HepG2 (cell line): ENCODE results near the gene RASSF7.

Source experiments
- HIVEP1 ChIP-seq: sonication (generic); formaldehyde crosslinking; IDR thresholded peaks from 2 replicates; pipeline ENCODE4 v1.4.0; 2020; ENCODE audit warnings: mild to moderate bottlenecking, missing genetic modification reagents
- MAFK ChIP-seq, 2 experiments: IDR thresholded peaks in 1 of 2; conservative IDR thresholded peaks in 1 of 2; 2 replicates each; pipeline ENCODE4 v1.6.1; 2011; ENCODE audit warnings: improper control_type of control experiment in 2 of 2, low read length in 2 of 2
- MAX ChIP-seq: IDR thresholded peaks from 2 replicates; pipeline ENCODE4 v1.6.1; 2012; ENCODE audit warnings: inconsistent platforms
- NFE2L2 ChIP-seq: fragments of 150-350 bp; IDR thresholded peaks from 2 replicates; pipeline ENCODE4 v1.6.1; 2014; ENCODE audit warnings: low read length
- PATZ1 ChIP-seq: sonication (generic); formaldehyde crosslinking; IDR thresholded peaks from 2 replicates; pipeline ENCODE4 v1.4.0; 2020; ENCODE audit warnings: missing genetic modification reagents
- ZNF331 ChIP-seq: sonication (generic); formaldehyde crosslinking; IDR thresholded peaks from 2 replicates; pipeline ENCODE4 v1.4.0; 2020; ENCODE audit warnings: missing genetic modification reagents
- ZNF773 ChIP-seq: sonication (generic); formaldehyde crosslinking; IDR thresholded peaks from 2 replicates; pipeline ENCODE4 v1.4.0; 2020; ENCODE audit warnings: missing genetic modification reagents, borderline replicate concordance
- TF ChIP-seq, protein P1 (sequence below): sonication (generic); formaldehyde crosslinking; IDR thresholded peaks from 2 replicates; pipeline ENCODE4 v1.5.0; 2020; ENCODE audit warnings: mild to moderate bottlenecking, missing genetic modification reagents, moderate library complexity

GRCh38 chr11:581342-581741 lies 20.6 kb downstream of the RASSF7 start:
- TF ChIP-seq NFE2L2 (no peak), ZNF773 (CRISPR knock-in tag) (no peak), MAX (no peak), ZNF331 (CRISPR knock-in tag) (no peak), HIVEP1 (no peak), MAFK (conservative IDR thresholded peaks at IDR 0.05 in 1 of 2, IDR thresholded peaks at IDR 0.05 in 1 of 2; ENCODE audit: low read length in 2 of 2) (no peak), PATZ1 (no peak)
- TF ChIP-seq, protein P1, sequence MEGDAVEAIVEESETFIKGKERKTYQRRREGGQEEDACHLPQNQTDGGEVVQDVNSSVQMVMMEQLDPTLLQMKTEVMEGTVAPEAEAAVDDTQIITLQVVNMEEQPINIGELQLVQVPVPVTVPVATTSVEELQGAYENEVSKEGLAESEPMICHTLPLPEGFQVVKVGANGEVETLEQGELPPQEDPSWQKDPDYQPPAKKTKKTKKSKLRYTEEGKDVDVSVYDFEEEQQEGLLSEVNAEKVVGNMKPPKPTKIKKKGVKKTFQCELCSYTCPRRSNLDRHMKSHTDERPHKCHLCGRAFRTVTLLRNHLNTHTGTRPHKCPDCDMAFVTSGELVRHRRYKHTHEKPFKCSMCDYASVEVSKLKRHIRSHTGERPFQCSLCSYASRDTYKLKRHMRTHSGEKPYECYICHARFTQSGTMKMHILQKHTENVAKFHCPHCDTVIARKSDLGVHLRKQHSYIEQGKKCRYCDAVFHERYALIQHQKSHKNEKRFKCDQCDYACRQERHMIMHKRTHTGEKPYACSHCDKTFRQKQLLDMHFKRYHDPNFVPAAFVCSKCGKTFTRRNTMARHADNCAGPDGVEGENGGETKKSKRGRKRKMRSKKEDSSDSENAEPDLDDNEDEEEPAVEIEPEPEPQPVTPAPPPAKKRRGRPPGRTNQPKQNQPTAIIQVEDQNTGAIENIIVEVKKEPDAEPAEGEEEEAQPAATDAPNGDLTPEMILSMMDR (CRISPR knock-in tag), result no peak
